Erythroblast (primary cell): Measurements from ENCODE around the gene PRRT3.
"Not testable (repeated sequence)": the region's sequence is repeated elsewhere in the genome, so short reads cannot be mapped to it uniquely, and the experiment has no call there.

Experiments used
- DNase-seq, 2 experiments: peaks; one replicate each; lab custom pipeline; 2025; lab: John Stamatoyannopoulos, UW
- GATA1 ChIP-seq: IDR thresholded peaks from 2 replicates; pipeline ENCODE4 v1.6.1; 2011; ENCODE audit warnings: low read depth, mild to moderate bottlenecking, control low read depth, low read length, moderate library complexity
- POLR2A ChIP-seq: IDR thresholded peaks from 2 replicates; pipeline ENCODE4 v1.6.1; 2011; ENCODE audit warnings: mild to moderate bottlenecking, low read length

The PRRT3 gene

DNA sequence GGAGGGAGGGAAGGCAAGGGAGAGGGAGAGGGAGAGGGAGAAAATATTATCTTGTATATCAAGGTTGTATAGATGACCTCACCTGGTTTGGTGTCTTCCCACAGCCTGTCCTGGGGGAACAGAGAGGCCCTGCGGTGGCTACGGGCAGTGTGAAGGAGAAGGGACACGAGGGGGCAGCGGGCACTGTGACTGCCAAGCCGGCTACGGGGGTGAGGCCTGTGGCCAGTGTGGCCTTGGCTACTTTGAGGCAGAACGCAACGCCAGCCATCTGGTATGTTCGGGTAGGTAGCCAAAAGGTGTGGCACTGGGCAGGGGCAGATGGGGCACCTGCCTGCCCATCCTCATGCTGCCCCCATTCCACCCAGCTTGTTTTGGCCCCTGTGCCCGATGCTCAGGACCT is 11.5 kb downstream of the PRRT3 start:
- TF ChIP-seq POLR2A (no peak), GATA1 (no peak)
- DNase-seq, result no peak

GRCh38 chr3:9939906-9940305 is 12.3 kb downstream of the PRRT3 start:
- DNase-seq, result not testable (repeated sequence)

DNA sequence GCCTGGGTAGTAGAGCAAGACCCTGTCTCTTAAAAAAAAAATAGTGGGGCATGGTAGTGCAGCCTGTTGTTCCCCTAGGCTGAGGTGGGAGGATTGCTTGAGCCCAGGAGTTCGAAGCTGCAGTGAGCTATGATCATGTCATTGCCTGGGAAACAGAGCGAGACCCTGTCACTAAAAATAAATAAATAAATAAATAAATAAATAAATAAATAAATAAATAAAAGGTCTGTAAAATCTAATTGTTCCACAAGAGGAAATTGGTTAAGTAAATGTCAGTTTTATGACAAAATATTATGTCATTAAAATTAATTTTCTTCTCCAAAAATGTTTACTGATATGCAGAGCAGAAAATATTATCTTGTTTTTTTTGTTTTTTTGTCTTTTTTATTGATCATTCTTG is 13.2 kb downstream of the PRRT3 start:
- no peak for DNase-seq
- no peak for TF ChIP-seq GATA1
- TF ChIP-seq POLR2A, result no peak

DNA sequence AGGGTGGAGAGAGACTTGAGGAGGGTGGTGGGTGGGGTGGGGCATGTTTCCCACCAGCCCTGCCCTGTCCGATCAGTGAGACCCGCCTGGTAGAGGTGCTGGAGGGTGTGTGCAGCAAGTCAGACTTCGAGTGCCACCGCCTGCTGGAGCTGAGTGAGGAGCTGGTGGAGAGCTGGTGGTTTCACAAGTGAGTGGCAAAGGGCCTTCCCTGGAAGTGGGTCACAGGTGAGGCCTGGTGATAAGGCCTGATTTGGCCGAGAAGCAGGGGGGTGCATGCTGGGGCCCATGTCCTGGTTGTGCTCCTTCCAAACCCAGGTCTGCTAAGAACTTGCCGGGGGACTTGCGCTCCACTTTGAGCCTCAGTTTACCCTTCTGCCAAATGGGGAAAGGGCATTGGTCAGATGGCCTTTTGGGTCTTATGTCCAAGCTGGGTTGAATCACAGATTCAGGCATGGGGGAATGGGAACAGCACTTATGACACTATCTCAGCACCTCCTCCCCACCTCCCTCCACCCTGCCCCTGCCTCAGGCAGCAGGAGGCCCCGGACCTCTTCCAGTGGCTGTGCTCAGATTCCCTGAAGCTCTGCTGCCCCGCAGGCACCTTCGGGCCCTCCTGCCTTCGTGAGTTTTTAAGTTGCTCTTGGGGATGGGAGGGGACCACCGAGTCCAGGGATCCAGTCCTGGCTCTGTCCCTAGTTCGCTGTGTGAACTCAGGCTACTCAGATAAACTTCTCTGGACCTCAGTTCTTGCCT is 14.5 kb downstream of the PRRT3 start:
- peak in 1 of 2 experiments; percentile 23 for DNase-seq
- no peak for TF ChIP-seq GATA1
- TF ChIP-seq POLR2A, result no peak

GRCh38 chr3:9935966-9936510 is 16.2 kb downstream of the PRRT3 start:
- no peak for DNase-seq
- TF ChIP-seq POLR2A (no peak), GATA1 (no peak)

DNA sequence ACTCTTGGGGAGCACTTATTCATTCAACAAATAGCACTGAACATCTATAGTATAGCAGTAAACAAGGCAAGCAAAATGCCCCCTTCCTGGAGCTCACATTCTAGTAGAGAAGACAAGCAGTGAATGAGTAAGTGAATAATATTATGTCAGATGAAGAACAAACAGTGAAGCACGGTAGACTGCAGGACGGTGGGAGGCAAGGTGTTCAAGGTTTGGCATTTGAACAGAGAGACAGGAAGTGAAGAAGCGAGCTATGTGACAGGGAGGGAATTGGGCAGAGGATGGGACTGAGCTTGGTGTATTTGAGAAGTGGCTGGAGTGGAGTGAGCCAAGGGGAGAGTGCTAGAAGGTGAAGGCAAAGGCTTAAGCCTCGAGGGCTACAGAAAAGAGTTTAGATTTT is 17.2 kb downstream of the PRRT3 start:
- no peak for DNase-seq

GRCh38 chr3:9934235-9934621 is 18.0 kb downstream of the PRRT3 start:
- TF ChIP-seq GATA1 (no peak), POLR2A (no peak)

More for the DNA sequence above, 17.2 kb downstream of the PRRT3 start:
- TF ChIP-seq POLR2A, result no peak
- no peak for TF ChIP-seq GATA1

DNA sequence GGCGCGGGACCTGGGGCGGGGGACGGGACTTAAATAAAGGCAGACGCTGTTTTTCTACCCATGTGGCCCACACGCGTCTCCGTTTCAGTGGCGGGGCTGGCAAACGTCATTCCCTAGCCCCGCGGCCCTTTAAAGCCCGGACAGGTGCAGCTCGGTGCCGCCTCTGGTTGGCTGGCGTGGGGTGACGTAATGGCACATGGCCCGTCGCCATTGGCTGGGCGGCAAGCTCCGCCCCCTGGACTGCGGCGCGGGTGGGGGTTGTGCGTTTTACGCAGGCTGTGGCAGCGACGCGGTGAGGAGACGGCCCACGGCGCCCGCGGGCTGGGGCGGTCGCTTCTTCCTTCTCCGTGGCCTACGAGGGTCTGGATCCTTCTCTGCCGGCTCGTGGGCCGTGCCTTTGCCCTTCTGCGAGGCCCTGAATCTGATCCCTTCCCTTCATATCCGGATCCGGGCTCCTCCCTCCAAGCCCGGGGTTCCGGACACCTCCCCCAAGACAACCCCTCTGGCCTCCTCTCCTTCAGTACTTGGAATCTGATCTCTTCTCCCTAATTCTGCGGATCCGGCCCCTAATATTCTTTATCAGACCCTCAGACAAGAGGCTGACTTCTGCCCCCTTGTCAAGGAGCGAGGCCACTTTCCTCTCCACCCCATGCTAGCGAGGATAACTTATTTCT is 18.5 kb downstream of the PRRT3 start, which contains the start of gene CRELD1:
Gene CRELD1, plus strand, starts transcription at position 274 of the 674 bp plus-strand sequence. CDS start 605 bp downstream, outside the sequence.
- peak; percentile 94 to 97 for DNase-seq
- TF ChIP-seq POLR2A, result peak; percentile 79
- no peak for TF ChIP-seq GATA1

More at GRCh38 chr3:9934235-9934621, 18.0 kb downstream of the PRRT3 start:
- peak; percentile 69 to 77 for DNase-seq

DNA sequence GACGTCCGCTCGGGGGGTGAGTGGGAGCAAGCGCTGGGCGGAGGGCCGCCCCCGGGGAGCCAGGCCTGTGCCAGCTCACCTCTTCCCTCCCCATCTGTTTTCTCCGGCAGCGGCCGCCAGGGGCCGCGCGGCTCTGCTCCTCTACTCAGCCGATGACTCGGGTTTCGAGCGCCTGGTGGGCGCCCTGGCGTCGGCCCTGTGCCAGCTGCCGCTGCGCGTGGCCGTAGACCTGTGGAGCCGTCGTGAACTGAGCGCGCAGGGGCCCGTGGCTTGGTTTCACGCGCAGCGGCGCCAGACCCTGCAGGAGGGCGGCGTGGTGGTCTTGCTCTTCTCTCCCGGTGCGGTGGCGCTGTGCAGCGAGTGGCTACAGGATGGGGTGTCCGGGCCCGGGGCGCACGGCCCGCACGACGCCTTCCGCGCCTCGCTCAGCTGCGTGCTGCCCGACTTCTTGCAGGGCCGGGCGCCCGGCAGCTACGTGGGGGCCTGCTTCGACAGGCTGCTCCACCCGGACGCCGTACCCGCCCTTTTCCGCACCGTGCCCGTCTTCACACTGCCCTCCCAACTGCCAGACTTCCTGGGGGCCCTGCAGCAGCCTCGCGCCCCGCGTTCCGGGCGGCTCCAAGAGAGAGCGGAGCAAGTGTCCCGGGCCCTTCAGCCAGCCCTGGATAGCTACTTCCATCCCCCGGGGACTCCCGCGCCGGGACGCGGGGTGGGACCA is 19.2 kb downstream of the PRRT3 start:
- DNase-seq, result peak; percentile 84 to 89
- TF ChIP-seq GATA1 (no peak), POLR2A (no peak)

DNA sequence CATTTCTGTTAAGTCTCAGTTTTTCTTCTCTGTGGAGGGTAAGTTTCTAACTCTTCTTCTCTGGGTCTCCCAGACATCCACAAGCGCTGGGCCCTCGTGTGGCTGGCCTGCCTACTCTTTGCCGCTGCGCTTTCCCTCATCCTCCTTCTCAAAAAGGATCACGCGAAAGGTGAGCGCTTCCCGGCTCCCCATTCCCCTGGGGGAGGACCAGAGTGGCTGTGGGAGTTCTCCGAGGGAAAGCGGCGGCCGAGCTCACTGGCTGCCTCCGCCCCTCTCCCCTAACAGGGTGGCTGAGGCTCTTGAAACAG is 19.7 kb downstream of the PRRT3 start:
- no peak for DNase-seq
- no peak for TF ChIP-seq GATA1
- TF ChIP-seq POLR2A, result no peak

DNA sequence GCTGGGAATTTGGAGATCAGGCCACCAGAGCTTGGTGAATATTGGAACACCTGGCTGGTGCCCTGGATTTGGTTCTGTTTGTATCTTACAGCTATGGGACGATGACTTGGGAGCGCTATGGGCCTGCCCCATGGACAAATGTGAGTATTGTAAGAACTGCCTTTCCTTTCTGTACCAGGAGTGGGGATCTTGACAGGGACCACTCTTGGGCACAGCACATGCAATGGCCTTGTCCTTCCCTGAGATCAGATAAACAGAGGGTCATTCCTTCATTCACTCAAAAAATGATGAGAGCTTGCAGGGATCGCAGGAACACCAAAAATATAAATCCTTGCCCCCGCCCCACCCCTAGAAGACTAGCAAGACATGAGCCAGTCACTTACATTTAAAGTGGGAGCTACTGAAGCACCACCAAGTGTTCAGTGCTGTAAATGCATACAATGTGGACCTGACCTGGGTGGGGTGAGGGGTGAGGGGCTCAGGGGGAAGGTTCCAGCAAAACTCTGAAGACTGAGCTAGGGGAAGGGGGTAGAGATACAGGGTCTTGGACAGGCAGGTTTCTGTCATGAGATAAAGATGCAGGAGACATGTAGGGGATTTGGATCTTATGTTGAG is 21.3 kb downstream of the PRRT3 start:
- no peak for TF ChIP-seq POLR2A
- no peak for TF ChIP-seq GATA1
- peak in 1 of 2 experiments; percentile 23 for DNase-seq

DNA sequence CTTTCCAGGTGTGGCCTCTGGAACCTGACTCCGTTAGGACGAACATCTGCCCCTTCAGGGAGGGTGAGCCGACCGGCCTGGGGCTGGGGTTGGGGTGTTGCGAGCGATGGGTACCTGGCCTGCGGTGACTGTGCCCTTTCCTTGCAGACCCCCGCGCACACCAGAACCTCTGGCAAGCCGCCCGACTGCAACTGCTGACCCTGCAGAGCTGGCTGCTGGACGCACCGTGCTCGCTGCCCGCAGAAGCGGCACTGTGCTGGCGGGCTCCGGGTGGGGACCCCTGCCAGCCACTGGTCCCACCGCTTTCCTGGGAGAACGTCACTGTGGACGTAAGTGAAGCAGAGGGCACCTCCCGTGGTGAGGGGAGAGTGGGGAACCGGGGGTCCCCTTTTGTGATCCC is 24.1 kb downstream of the PRRT3 start:
- DNase-seq, result no peak
- TF ChIP-seq POLR2A (no peak), GATA1 (no peak)

- TF ChIP-seq GATA1 (no peak), POLR2A (no peak)
- no peak for DNase-seq
Observed at GRCh38 chr3:9918261-9919038, 33.8 kb downstream of the PRRT3 start.
